ENCODE measurements around the gene PKP3. TPM values are rescaled to one million over a fixed set of nuclear protein-coding genes. Genes with fewer than 3 reads are reported as not detected.

The PKP3 gene
- total and polyA plus RNA-seq, 3 donors from 2014 or later, result 1.2 to 3.1 (median 1.6) TPM

DNA sequence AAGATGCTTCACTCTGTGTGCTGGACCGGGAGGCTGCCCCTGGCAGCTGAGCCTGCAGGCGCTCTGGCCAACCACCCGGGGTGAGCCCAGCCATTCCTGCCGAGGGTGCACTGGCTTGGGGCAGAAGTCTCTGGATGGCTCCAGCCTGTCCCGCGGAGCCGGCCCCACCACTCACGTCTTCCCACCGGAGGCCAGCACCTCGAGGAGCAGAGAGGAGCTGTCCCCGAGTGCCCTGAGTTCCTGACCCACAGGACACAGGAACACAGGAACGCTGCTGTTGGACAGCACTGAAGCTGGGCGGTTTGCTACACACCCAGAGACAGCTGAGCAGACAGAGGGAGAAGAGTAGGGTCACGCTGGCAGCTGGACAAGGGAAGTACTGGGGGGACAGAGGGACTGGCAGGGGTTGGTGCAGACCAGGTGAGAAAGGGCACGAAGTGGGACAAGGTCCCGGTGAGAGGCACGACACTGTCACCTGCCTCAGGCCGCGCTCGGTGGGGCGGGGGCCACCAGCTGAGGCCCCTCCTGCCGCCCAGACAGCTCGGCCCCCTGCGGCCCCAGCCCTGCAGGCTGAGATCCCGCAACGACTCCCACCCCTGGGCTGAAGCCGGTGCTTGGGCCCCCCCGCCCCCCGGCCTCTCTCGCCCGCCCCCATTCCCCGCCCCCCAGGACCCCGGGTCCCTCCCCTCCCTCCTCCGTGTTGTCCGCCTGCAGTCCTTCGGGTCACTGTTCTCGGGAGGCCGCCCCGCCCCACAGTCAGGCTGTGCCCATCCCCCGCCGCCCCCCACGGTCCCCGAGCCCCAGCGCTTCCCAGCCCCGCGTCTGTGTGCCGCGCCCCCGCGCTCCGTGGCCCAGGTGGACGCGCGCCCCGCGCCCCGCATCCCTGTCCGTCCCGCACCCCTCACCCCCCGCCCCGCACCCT lies 25.3 kb upstream of the PKP3 start:
- no peaks in the 10 kb centered on the region for H3K9me3 ChIP-seq
- peak overlapping the region in 1 of 2 donors; percentile 31 for H3K4me3 ChIP-seq
- no peaks in the 10 kb centered on the region for H3K36me3 ChIP-seq (ENCODE audit: low read depth, missing control alignments)
- DNase-seq, result peak; percentile 50
- no peak overlapping the region for H3K27ac ChIP-seq
- peaks cover 11% of the 10 kb centered on the region for H3K4me1 ChIP-seq
- TF ChIP-seq, protein P1, sequence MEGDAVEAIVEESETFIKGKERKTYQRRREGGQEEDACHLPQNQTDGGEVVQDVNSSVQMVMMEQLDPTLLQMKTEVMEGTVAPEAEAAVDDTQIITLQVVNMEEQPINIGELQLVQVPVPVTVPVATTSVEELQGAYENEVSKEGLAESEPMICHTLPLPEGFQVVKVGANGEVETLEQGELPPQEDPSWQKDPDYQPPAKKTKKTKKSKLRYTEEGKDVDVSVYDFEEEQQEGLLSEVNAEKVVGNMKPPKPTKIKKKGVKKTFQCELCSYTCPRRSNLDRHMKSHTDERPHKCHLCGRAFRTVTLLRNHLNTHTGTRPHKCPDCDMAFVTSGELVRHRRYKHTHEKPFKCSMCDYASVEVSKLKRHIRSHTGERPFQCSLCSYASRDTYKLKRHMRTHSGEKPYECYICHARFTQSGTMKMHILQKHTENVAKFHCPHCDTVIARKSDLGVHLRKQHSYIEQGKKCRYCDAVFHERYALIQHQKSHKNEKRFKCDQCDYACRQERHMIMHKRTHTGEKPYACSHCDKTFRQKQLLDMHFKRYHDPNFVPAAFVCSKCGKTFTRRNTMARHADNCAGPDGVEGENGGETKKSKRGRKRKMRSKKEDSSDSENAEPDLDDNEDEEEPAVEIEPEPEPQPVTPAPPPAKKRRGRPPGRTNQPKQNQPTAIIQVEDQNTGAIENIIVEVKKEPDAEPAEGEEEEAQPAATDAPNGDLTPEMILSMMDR (IDR thresholded peaks at IDR 0.05), result no peak
- TF ChIP-seq POLR2A (IDR thresholded peaks at IDR 0.05), result no peak
- H3K27me3 ChIP-seq, result no peaks in the 10 kb centered on the region
- 0 to 2% methylated on average over 6 to 21 of the region's 61 CpGs for WGBS, 2 donors
- intact Hi-C loops (cut with DNase I; ENCODE audit: low total_unique reads), result no loop called here

DNA sequence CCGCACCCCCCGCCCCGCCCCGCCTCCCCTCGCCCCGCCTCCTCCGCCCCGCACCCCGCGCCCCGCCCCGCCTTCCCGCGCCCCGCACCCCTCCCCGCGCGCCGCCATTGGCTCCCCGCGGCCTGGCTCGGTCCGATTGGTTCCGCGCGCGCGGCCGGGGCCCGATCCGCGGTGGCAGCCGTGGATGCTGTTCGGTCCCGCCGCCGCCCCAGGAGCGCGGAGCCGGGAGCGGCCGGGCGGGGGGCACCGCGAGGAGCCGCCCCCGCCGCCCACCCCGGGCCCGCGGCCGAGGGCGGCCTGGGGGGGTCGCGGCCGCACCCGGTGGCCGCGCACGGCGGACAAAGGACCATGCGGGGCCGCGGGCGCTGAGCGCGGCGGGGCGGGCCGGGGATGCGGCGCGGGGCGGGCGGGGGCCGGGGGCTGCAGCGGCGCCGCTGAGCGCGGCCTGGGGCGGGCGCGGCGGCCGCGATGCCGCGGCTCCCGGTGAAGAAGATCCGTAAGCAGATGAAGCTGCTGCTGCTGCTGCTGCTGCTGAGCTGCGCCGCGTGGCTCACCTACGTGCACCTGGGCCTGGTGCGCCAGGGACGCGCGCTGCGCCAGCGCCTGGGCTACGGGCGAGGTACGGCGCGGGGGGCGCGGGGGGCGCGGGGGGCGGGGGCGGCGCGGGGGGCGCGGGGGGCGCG lies 24.5 kb upstream of the PKP3 start, which contains the start of gene B4GALNT4:
B4GALNT4 (plus strand) TSS at position 164 of the 683 bp plus-strand sequence; CDS start at position 469, 305 bp downstream.
- TF ChIP-seq, protein P1 (IDR thresholded peaks at IDR 0.05), result no peak
- no peak for TF ChIP-seq POLR2A (IDR thresholded peaks at IDR 0.05)
- no peaks in the 10 kb centered on the region for H3K27me3 ChIP-seq
- intact Hi-C loops (cut with DNase I; ENCODE audit: low total_unique reads), result no loop called here
- H3K27ac ChIP-seq, result no peak within 1 kb of the TSS
- DNase-seq, result peak; percentile 53
- 0% methylated on average over 9 of the region's 118 CpGs; no CpG with 5 or more reads in 1 of the 2 donors for WGBS, 2 donors
- H3K36me3 ChIP-seq (ENCODE audit: low read depth, missing control alignments), result no peaks in the 10 kb centered on the region
- no peaks in the 10 kb centered on the region for H3K9me3 ChIP-seq
- peaks cover 11% of the 10 kb centered on the region for H3K4me1 ChIP-seq
- peak within 1 kb of the TSS in 1 of 2 donors; percentile 31 for H3K4me3 ChIP-seq

DNA sequence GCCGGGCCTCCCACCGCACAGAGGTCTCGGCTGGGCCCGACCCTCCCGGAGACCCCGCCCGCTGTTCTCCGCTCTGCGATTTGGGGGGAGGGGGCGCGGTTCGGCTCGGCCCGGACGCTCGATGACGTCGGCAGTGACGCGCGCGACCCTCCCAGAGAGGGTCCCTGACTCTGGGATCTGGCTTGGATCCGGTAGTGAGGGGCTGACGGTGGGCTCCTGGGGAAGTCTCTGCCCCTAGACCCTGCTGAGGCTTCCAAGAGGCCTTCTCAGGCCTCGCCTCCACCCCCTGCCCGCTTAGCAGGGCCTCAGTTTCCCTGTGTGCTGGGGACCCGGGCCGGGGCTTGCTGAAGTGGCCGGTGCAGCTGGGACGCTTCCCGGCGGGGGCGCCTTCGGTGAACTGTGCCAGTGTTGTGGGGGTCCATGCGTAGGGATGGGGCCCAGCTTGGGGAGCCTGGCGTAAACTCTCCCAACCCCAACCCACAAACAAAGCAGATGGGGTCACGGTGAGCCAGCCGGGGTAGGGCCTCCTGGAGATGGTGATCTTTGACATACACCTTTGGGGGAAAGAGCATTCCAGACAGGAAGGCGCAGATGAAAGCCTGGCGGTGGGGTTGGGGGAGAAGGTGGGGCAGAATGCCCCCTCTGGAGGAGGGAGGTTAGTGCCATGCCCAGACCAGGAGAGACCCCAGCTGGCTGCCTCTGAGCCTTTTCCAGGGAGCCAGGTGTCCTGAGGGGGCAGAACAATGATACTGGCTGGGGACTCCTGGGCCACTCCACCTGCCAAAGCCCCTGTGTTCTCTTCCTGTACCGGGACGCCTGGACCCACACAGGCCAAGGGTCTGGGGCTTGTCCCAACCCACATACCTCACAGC lies 23.7 kb upstream of the PKP3 start:
- intact Hi-C loops (cut with DNase I; ENCODE audit: low total_unique reads), result no loop called here
- peaks cover 11% of the 10 kb centered on the region for H3K4me1 ChIP-seq

DNA sequence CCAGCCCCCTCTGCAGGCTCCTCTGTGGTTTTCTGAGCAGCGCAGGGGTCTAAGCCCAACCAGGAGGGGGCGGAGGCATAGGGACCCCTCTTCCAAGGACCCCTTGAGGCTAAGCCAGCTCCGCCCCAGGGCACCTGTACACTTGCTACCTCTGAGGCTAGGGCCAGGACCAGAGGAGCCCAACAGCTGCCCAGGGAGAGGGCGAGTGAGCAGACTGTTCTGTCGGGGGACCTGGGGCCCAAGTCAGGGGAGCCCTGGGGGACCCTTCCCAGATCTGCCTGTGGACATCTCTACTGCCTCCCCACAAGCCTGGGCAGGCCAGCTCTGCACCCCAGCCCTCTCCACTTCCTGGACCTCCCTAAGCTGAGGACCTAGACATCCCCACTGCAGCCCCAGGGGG lies 23.0 kb upstream of the PKP3 start:
- 89% methylated on average over 5 of the region's 5 CpGs; no CpG with 5 or more reads in 1 of the 2 donors for WGBS, 2 donors
- no peak for DNase-seq
- Histone ChIP-seq H3K4me3 (no peak overlapping the region), H3K36me3 (ENCODE audit: low read depth, missing control alignments) (no peaks in the 10 kb centered on the region), H3K9me3 (no peaks in the 10 kb centered on the region), H3K27me3 (no peaks in the 10 kb centered on the region), H3K4me1 (peaks cover 11% of the 10 kb centered on the region), H3K27ac (no peak overlapping the region)
- intact Hi-C loops (cut with DNase I; ENCODE audit: low total_unique reads), result no loop called here
- TF ChIP-seq, protein P1 (IDR thresholded peaks at IDR 0.05), result no peak
- no peak for TF ChIP-seq POLR2A (IDR thresholded peaks at IDR 0.05)

More for the DNA sequence above, 23.7 kb upstream of the PKP3 start:
- no peak for TF ChIP-seq POLR2A (IDR thresholded peaks at IDR 0.05)
- TF ChIP-seq, protein P1 (IDR thresholded peaks at IDR 0.05), result no peak
- H3K9me3 ChIP-seq, result no peaks in the 10 kb centered on the region
- 31 to 46% methylated on average over 7 to 39 of the region's 42 CpGs for WGBS, 2 donors
- no peaks in the 10 kb centered on the region for H3K27me3 ChIP-seq
- no peak for DNase-seq
- H3K4me3 ChIP-seq, result no peak overlapping the region
- H3K36me3 ChIP-seq (ENCODE audit: low read depth, missing control alignments), result no peaks in the 10 kb centered on the region
- H3K27ac ChIP-seq, result no peak overlapping the region

Data from testis (tissue), 3 donors.